SK-N-SH treated with all-trans-retinoic acid at 6 μM for 48 hours (cell line): ENCODE measurements around the gene NOBOX.

Source experiments
- ZFP3 ChIP-seq: fragments of 250-450 bp; sonication (Bioruptor Pico); IDR thresholded peaks from 2 replicates; pipeline ENCODE4 v1.5.0; 2020; ENCODE audit warnings: mild to moderate bottlenecking, moderate library complexity
- TF ChIP-seq, protein P1 (sequence below): fragments of 250-450 bp; sonication (Bioruptor Pico); IDR thresholded peaks from 2 replicates; pipeline ENCODE4 v1.8.0; 2021; ENCODE audit warnings: low read depth, mild to moderate bottlenecking, moderate library complexity, borderline replicate concordance
- TF ChIP-seq, protein P2 (sequence below): fragments of 250-450 bp; sonication (Bioruptor Pico); IDR thresholded peaks from 2 replicates; pipeline ENCODE4 v1.5.1; 2020; ENCODE audit warnings: low read depth, mild to moderate bottlenecking, moderate library complexity

DNA sequence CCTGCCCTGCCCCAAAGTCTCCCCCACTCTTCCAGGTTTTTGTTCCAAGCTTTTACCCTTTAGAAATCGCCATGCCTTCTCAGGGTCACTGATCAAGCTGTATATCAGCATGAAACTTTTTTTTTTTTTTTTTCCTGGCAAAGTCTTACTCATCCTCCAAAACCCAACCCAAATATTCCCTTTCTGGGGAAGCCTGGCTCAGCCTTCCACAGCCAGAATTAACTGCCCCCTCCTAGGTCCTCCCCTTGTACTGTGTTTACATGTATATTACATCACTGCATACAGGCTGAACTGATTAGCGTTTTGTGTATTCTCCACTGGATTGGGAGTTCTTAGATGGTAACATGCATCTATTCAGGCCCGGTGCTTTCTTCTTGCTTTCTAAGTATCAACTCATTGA lies 4.6 kb upstream of the NOBOX start:
- TF ChIP-seq, protein P1, sequence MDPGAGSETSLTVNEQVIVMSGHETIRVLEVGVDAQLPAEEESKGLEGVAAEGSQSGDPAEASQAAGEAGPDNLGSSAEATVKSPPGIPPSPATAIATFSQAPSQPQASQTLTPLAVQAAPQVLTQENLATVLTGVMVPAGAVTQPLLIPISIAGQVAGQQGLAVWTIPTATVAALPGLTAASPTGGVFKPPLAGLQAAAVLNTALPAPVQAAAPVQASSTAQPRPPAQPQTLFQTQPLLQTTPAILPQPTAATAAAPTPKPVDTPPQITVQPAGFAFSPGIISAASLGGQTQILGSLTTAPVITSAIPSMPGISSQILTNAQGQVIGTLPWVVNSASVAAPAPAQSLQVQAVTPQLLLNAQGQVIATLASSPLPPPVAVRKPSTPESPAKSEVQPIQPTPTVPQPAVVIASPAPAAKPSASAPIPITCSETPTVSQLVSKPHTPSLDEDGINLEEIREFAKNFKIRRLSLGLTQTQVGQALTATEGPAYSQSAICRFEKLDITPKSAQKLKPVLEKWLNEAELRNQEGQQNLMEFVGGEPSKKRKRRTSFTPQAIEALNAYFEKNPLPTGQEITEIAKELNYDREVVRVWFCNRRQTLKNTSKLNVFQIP (CRISPR knock-in tag): no peak
- TF ChIP-seq, protein P2, sequence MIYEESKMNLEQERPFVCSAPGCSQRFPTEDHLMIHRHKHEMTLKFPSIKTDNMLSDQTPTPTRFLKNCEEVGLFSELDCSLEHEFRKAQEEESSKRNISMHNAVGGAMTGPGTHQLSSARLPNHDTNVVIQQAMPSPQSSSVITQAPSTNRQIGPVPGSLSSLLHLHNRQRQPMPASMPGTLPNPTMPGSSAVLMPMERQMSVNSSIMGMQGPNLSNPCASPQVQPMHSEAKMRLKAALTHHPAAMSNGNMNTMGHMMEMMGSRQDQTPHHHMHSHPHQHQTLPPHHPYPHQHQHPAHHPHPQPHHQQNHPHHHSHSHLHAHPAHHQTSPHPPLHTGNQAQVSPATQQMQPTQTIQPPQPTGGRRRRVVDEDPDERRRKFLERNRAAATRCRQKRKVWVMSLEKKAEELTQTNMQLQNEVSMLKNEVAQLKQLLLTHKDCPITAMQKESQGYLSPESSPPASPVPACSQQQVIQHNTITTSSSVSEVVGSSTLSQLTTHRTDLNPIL (CRISPR knock-in tag): no peak
- no peak for TF ChIP-seq ZFP3 (CRISPR knock-in tag)
